ENCODE measurements around the gene NR1D1. TPM values are rescaled to one million over a fixed set of nuclear protein-coding genes. Genes with fewer than 3 reads are reported as not detected.

NR1D1 gene
- total RNA-seq, 1 donor from 2014 or later: 0.77 TPM

- peak in 1 of 2 donors; percentile 61 for DNase-seq (ENCODE audit: low read depth in 2 of 2)
These were observed 25.0 kb downstream of the NR1D1 start for GRCh38 chr17:40075201-40075941.

- DNase-seq (ENCODE audit: low read depth in 2 of 2): no peak
These were observed 25.6 kb downstream of the NR1D1 start for GRCh38 chr17:40074871-40075200.

GRCh38 chr17:40074175-40074512 is 26.2 kb downstream of the NR1D1 start:
- DNase-seq (ENCODE audit: low read depth in 2 of 2): no peak

GRCh38 chr17:40073454-40074174 is 26.8 kb downstream of the NR1D1 start:
- no peak for DNase-seq (ENCODE audit: low read depth in 2 of 2)

- no peak for DNase-seq (ENCODE audit: low read depth in 2 of 2)
These were observed 27.5 kb downstream of the NR1D1 start for GRCh38 chr17:40072735-40073346.

- DNase-seq (ENCODE audit: low read depth in 2 of 2): peak in 1 of 2 donors; percentile 71
These were observed 28.2 kb downstream of the NR1D1 start for GRCh38 chr17:40072040-40072734.

GRCh38 chr17:40071313-40072039 is 28.9 kb downstream of the NR1D1 start:
- no peak for DNase-seq (ENCODE audit: low read depth in 2 of 2)

GRCh38 chr17:40070709-40071312 is 29.6 kb downstream of the NR1D1 start:
- no peak for DNase-seq (ENCODE audit: low read depth in 2 of 2)

- DNase-seq (ENCODE audit: low read depth in 2 of 2): peak in 1 of 2 donors; percentile 52
These were observed 30.4 kb downstream of the NR1D1 start for GRCh38 chr17:40069751-40070708.

GRCh38 chr17:40068917-40069750 is 31.3 kb downstream of the NR1D1 start:
- peak; percentile 62 to 73 for DNase-seq (ENCODE audit: low read depth in 2 of 2)

- no peak for DNase-seq (ENCODE audit: low read depth in 2 of 2)
These were observed 31.8 kb downstream of the NR1D1 start for GRCh38 chr17:40068584-40068916.

GRCh38 chr17:40068129-40068581 is 32.2 kb downstream of the NR1D1 start:
- DNase-seq (ENCODE audit: low read depth in 2 of 2): peak in 1 of 2 donors; percentile 53

GRCh38 chr17:40067710-40068109 is 32.7 kb downstream of the NR1D1 start:
- no peak for DNase-seq (ENCODE audit: low read depth in 2 of 2)

- no peak for DNase-seq (ENCODE audit: low read depth in 2 of 2)
These were observed 34.4 kb downstream of the NR1D1 start for GRCh38 chr17:40065769-40066510.

GRCh38 chr17:40064971-40065768 is 35.2 kb downstream of the NR1D1 start:
- peak in 1 of 2 donors; percentile 27 for DNase-seq (ENCODE audit: low read depth in 2 of 2)

- DNase-seq (ENCODE audit: low read depth in 2 of 2): no peak
These were observed 36.4 kb downstream of the NR1D1 start for GRCh38 chr17:40063901-40064531.
